Caco-2 (cell line): ENCODE measurements around the gene ZFYVE9. TPM values are rescaled to one million over a fixed set of nuclear protein-coding genes. Genes with fewer than 3 reads are reported as not detected.

Source experiments
- BruUV-seq: library from RNA; stranded (reverse); fragments of 400-500 nt; replicated peaks from 2 replicates; lab custom pipeline; 2021; lab: Mats Ljungman, UMichigan
- CTCF ChIA-PET: fragments of 300-600 bp; sonication (Branson Sonifier 250); formaldehyde crosslinking; loops from one replicate; lab custom pipeline; 2022; ENCODE audit warnings: antibody characterized with exemption; lab: Charles Lee
- POLR2A ChIA-PET: fragments of 300-600 bp; sonication (Branson Sonifier 250); formaldehyde crosslinking; loops from one replicate; lab custom pipeline; 2022; ENCODE audit warnings: antibody characterized with exemption; lab: Charles Lee
- DNase-seq, 2 experiments: peaks; one replicate each; pipeline versions ENCODE4 v3.0.0 to v3.0.0-alpha.2; 2020 to 2022
- H3K27me3 ChIP-seq: replicated peaks from 2 replicates; pipeline ENCODE4 v1.6.0; 2011; ENCODE audit warnings: low read length; ENCODE audit not compliant: control insufficient read depth, insufficient read depth
- H3K36me3 ChIP-seq: 2 replicates; pipeline ENCODE4 v1.5.1; 2011; ENCODE audit warnings: low read length; ENCODE audit not compliant: control insufficient read depth, insufficient read depth
- H3K4me1 ChIP-seq: fragments of 250-450 bp; sonication (Bioruptor Pico); 2 replicates; pipeline ENCODE4 v1.5.1; 2020; ENCODE audit warnings: mild to moderate bottlenecking
- H3K4me3 ChIP-seq: 2 replicates; pipeline ENCODE4 v1.5.1; 2011; ENCODE audit warnings: low read depth, mild to moderate bottlenecking, control low read depth, low read length
- H3K9me3 ChIP-seq: fragments of 250-450 bp; sonication (Bioruptor Pico); 2 replicates; pipeline ENCODE4 v1.5.1; 2020; ENCODE audit warnings: mild to moderate bottlenecking, moderate library complexity
- H3K27ac Mint-ChIP-seq: one replicate; pipeline ENCODE4 v1.8.0; 2022; ENCODE audit warnings: mixed read lengths; ENCODE audit not compliant: unreplicated experiment
- H3K27me3 Mint-ChIP-seq: one replicate; pipeline ENCODE4 v1.8.0; 2022; ENCODE audit warnings: mixed read lengths; ENCODE audit not compliant: insufficient read depth, unreplicated experiment
- H3K36me3 Mint-ChIP-seq: one replicate; pipeline ENCODE4 v1.8.0; 2022; ENCODE audit warnings: mild to moderate bottlenecking, mixed read lengths; ENCODE audit not compliant: insufficient read depth, unreplicated experiment
- H3K4me1 Mint-ChIP-seq: one replicate; pipeline ENCODE4 v1.8.0; 2022; ENCODE audit warnings: low read depth, mixed read lengths; ENCODE audit not compliant: unreplicated experiment
- H3K4me3 Mint-ChIP-seq: one replicate; pipeline ENCODE4 v1.8.0; 2022; ENCODE audit warnings: mild to moderate bottlenecking, moderate library complexity, mixed read lengths; ENCODE audit not compliant: unreplicated experiment
- H3K9me3 Mint-ChIP-seq: one replicate; pipeline ENCODE4 v1.8.0; 2022; ENCODE audit warnings: mixed read lengths; ENCODE audit not compliant: unreplicated experiment
- intact Hi-C: fragments of 100-400 bp; cut with micrococcal nuclease; formaldehyde crosslinking; loops from one replicate; pipeline ENCODE4 v1.10.0; 2022; ENCODE audit not compliant: unreplicated experiment
- total RNA-seq: library from RNA; stranded (reverse); gene quantifications from 2 replicates; pipeline ENCODE4 v1.2.3, GENCODE V29; 2022
- TF ChIP-seq, protein P1 (sequence below), 2 experiments: fragments of 200-600 bp in 1 of 2; IDR thresholded peaks; 1 replicate in 1 of 2; 2 replicates in 1 of 2; pipeline versions ENCODE4 v1.5.1 to v1.8.0; 2011 to 2022; ENCODE audit warnings: antibody characterized with exemption in 1 of 2, control low read depth in 1 of 2, inconsistent platforms in 1 of 2, low read depth in 1 of 2, low read length in 1 of 2, mild to moderate bottlenecking in 1 of 2, moderate library complexity in 1 of 2; ENCODE audit not compliant: insufficient read depth in 1 of 2, severe bottlenecking in 1 of 2, unreplicated experiment in 1 of 2

ZFYVE9 gene
- total RNA-seq, 1 experiment from 2014 or later: 18.4 TPM

DNA sequence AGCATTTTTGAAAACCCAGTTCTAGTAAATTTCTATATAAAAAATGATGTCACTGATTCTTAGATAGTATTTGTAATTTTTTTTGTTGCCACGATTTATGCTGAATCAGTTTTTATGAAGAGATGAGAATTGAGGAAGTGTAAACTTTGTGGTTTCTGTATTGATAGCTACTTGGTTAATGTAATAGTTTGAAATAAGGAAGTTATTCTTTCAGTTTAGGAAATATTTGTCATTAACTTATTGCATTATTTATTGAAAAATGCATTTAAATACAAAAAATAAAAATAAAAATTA lies 97.8 kb downstream of the ZFYVE9 start:
- Histone ChIP-seq H3K36me3 (no peaks in the 10 kb centered on the region), H3K27me3 (no peaks in the 10 kb centered on the region), H3K4me1 (no peaks in the 10 kb centered on the region), H3K9me3 (no peaks in the 10 kb centered on the region), H3K4me3 (no peak overlapping the region)
- no TSS peak for BruUV-seq
- Mint-ChIP-seq H3K4me3 (no peak overlapping the region), H3K4me1 (peaks cover 6% of the 10 kb centered on the region), H3K9me3 (no peaks in the 10 kb centered on the region), H3K27ac (no peak overlapping the region), H3K27me3 (no peaks in the 10 kb centered on the region), H3K36me3 (peaks cover 6% of the 10 kb centered on the region)
- intact Hi-C loops: no loop called here
- ChIA-PET POLR2A (no interaction called here), CTCF (no interaction called here)
- TF ChIP-seq, protein P1, sequence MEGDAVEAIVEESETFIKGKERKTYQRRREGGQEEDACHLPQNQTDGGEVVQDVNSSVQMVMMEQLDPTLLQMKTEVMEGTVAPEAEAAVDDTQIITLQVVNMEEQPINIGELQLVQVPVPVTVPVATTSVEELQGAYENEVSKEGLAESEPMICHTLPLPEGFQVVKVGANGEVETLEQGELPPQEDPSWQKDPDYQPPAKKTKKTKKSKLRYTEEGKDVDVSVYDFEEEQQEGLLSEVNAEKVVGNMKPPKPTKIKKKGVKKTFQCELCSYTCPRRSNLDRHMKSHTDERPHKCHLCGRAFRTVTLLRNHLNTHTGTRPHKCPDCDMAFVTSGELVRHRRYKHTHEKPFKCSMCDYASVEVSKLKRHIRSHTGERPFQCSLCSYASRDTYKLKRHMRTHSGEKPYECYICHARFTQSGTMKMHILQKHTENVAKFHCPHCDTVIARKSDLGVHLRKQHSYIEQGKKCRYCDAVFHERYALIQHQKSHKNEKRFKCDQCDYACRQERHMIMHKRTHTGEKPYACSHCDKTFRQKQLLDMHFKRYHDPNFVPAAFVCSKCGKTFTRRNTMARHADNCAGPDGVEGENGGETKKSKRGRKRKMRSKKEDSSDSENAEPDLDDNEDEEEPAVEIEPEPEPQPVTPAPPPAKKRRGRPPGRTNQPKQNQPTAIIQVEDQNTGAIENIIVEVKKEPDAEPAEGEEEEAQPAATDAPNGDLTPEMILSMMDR (IDR thresholded peaks at IDR 0.05; ENCODE audit: insufficient read depth in 1 of 2, low read depth in 1 of 2, low read length in 1 of 2, severe bottlenecking in 1 of 2, unreplicated experiment in 1 of 2): no peak
- DNase-seq: no peak

DNA sequence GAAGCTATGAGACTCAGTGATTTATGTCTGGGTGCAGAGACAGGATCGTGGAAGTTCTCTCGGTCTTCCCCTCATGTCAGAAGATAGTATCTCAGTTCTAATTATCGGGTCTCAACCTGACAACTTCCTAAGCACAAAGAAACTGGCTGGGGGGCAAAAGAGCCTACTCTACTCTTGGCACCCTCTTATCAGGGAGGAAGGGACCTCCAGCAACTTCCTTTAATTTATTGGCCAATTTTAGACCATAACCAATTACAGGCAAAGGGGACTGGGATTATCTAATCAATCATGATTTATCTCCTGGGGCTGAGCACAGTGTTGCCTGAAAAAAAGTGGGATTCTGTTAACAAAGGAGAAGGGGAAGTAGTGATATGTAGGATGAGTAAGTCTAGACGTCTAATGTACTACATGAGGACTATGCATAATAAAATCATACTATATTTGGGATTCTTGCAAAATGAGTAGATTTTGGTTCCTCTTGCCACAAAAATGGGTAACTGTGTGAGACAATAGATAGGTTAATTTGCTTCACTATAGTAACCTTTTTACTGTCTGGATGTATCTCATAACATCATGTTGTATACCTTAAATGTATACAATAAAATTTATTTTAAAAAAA lies 98.8 kb downstream of the ZFYVE9 start:
- Mint-ChIP-seq H3K9me3 (no peaks in the 10 kb centered on the region), H3K36me3 (peaks cover 2% of the 10 kb centered on the region), H3K27me3 (no peaks in the 10 kb centered on the region), H3K4me1 (peaks cover 6% of the 10 kb centered on the region), H3K4me3 (no peak overlapping the region), H3K27ac (no peak overlapping the region)
- H3K36me3 ChIP-seq: no peaks in the 10 kb centered on the region
- ChIA-PET CTCF (no interaction called here), POLR2A (no interaction called here)
- no TSS peak for BruUV-seq
- DNase-seq: no peak
- no peaks in the 10 kb centered on the region for H3K4me1 ChIP-seq
- H3K4me3 ChIP-seq: no peak overlapping the region
- no peaks in the 10 kb centered on the region for H3K27me3 ChIP-seq
- no peaks in the 10 kb centered on the region for H3K9me3 ChIP-seq
- intact Hi-C loops: no loop called here
- TF ChIP-seq, protein P1 (IDR thresholded peaks at IDR 0.05; ENCODE audit: insufficient read depth in 1 of 2, low read depth in 1 of 2, low read length in 1 of 2, severe bottlenecking in 1 of 2, unreplicated experiment in 1 of 2): no peak

DNA sequence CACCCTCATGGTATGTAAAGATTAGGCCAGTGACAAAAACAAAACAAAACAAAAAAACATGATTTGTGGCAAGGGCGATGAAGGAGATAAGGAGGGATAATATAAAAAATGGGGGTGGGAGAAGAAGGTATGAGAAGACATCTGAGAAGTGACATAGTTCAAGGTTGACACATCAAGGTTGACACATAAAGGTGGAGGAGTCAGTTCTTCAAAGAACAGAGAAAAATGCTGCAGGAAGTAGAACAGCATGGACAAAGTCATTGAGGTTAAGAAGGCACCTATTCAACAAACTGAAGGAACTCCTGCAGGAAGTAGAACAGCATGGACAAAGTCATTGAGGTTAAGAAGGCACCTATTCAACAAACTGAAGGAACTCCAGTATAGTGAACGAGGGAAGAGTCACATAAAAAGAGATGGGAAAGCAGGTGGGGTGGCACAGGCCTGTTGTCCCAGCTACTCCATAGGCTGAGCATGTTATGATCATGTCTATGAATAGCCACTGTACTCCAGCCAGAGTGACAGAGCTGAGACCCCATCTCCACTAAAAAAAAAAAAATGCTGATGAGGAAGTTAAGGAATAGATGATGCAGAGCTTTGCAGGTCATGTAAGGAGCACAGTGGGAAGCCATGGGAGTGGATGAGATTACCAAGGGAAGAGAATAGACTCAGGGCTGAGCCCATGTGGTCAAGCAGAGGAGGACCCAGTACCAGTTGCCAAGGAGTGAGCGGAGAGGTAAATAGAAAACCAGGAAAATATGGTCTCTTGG lies 101.5 kb downstream of the ZFYVE9 start:
- Mint-ChIP-seq H3K9me3 (no peaks in the 10 kb centered on the region), H3K4me3 (no peak overlapping the region), H3K27ac (no peak overlapping the region), H3K4me1 (peaks cover 4% of the 10 kb centered on the region), H3K36me3 (no peaks in the 10 kb centered on the region), H3K27me3 (no peaks in the 10 kb centered on the region)
- intact Hi-C loops: no loop called here
- ChIA-PET CTCF (no interaction called here), POLR2A (no interaction called here)
- H3K27me3 ChIP-seq: no peaks in the 10 kb centered on the region
- no peaks in the 10 kb centered on the region for H3K36me3 ChIP-seq
- no peaks in the 10 kb centered on the region for H3K9me3 ChIP-seq
- TF ChIP-seq, protein P1 (IDR thresholded peaks at IDR 0.05; ENCODE audit: insufficient read depth in 1 of 2, low read depth in 1 of 2, low read length in 1 of 2, severe bottlenecking in 1 of 2, unreplicated experiment in 1 of 2): no peak
- H3K4me3 ChIP-seq: no peak overlapping the region
- no TSS peak for BruUV-seq
- no peak for DNase-seq
- H3K4me1 ChIP-seq: no peaks in the 10 kb centered on the region
